Dendritic cell treated with granulocyte-macrophage colony-stimulating factor and Interleukin-4, amounts not matched to agents 40 ng/mL and 50 ng/mL, for 4 days (primary cell): Measurements from ENCODE around the gene LRRFIP1.

ENCODE experiments used
- H3K27ac Mint-ChIP-seq: one replicate; pipeline ENCODE4 v1.8.0; 2022; ENCODE audit warnings: mild to moderate bottlenecking, mixed read lengths
- H3K27me3 Mint-ChIP-seq: one replicate; pipeline ENCODE4 v1.8.0; 2022; ENCODE audit warnings: mild to moderate bottlenecking, mixed read lengths
- H3K36me3 Mint-ChIP-seq: one replicate; pipeline ENCODE4 v1.8.0; 2022; ENCODE audit warnings: low read depth, mixed read lengths
- H3K4me1 Mint-ChIP-seq: one replicate; pipeline ENCODE4 v1.8.0; 2022; ENCODE audit warnings: low read depth, mixed read lengths
- H3K4me3 Mint-ChIP-seq: one replicate; pipeline ENCODE4 v1.8.0; 2022; ENCODE audit warnings: mild to moderate bottlenecking, moderate library complexity, mixed read lengths
- H3K9me3 Mint-ChIP-seq: one replicate; pipeline ENCODE4 v1.8.0; 2022; ENCODE audit warnings: mixed read lengths
- intact Hi-C: fragments of 100-400 bp; cut with micrococcal nuclease; formaldehyde crosslinking; loops from one replicate; pipeline ENCODE4 v1.15.0; 2022

Gene LRRFIP1

DNA sequence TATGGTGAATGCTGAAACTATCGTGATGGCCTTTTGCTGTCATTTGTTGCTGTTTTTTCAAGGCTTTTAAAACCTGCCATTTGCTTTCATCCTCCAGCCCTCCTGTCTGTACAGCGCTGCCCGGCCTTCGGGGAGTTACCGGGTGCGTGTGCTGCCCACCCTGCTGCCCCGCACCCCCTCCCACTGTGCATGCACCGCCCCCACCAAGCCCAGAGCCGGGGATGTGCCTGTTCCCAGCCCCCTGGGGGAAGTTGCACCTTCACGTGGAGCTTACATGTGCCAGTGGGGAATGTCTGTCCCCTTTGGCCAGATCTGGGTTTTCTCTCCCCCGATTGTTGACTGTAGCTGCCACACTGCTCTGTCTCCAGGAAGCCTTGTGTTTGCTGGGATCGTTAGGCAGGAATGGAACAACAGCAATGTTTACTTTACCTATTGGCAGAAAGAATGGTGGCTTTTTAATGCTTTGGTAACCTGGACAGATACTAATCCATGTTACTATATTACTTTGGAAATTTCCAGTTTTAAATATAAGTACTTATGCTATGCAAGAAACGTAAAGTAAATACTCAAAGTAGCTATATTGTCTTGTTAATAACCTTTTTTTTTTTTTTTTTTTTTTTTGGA, 106.4 kb downstream of the LRRFIP1 start:
- Mint-ChIP-seq H3K27me3 (no peaks in the 10 kb centered on the region), H3K27ac (peak overlapping the region; percentile 55), H3K36me3 (peaks cover 97% of the 10 kb centered on the region), H3K4me3 (no peak overlapping the region), H3K9me3 (no peaks in the 10 kb centered on the region), H3K4me1 (peaks cover 80% of the 10 kb centered on the region)
- intact Hi-C loops, result no loop called here

DNA sequence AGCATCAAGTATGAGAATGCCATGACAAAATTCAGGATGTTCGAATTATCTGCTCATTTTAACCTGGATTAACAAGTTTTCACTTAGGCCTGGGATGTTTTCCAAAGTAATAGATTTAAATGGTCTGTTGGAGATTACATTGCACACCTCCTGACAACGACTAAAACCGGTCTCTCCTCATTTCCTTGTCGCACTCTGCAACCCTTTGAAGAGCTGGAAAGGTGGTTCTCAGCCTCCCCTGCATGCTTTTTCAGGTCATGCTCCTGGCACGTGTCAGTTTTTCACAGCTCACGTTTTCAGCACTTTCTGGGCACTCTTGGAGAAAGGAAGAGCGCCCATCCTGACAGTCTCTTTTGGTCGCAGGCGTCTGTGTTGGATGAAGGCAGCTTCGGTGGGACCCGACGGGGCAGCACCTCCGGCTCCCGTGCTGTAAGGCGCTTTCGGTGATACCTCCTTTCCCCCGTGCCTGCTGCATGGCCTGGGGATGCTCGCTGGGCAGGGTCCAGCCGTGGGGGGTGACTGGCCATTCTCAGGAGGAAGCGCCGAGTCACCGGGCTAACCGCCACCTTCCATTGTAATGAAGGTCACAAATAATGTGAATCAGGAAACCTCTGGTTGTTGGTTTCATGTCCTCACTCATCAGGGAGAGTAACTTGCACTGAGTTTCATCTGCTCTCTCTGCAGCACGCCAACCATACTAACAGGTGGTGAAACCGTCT, 107.7 kb downstream of the LRRFIP1 start:
- H3K4me1 Mint-ChIP-seq, result peaks cover 79% of the 10 kb centered on the region
- H3K4me3 Mint-ChIP-seq, result no peak overlapping the region
- H3K36me3 Mint-ChIP-seq, result peaks cover 97% of the 10 kb centered on the region
- intact Hi-C loops, result no loop called here
- H3K27me3 Mint-ChIP-seq, result no peaks in the 10 kb centered on the region
- no peaks in the 10 kb centered on the region for H3K9me3 Mint-ChIP-seq
- H3K27ac Mint-ChIP-seq, result peak overlapping the region; percentile 22

DNA sequence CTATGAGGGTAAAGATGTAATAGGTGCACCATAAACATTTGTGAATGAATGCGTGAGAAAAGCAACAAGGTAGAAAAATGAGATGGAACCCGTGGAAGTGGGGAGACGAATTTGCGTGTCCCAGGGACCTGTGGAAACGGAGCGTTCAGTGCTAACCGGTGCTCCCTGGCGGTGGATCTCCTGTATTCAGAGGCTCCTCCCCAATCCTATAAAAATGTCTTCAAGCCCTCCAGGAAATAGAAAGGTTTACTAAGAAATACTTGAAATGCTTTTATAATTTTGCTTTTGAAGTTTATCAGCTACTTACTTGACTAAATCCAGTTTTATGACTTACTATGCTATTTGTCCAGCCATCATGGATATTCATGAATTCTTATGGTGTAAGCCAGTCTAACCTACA, 108.4 kb downstream of the LRRFIP1 start:
- no peaks in the 10 kb centered on the region for H3K9me3 Mint-ChIP-seq
- peaks cover 97% of the 10 kb centered on the region for H3K36me3 Mint-ChIP-seq
- H3K27me3 Mint-ChIP-seq, result no peaks in the 10 kb centered on the region
- intact Hi-C loops, result no loop called here
- H3K4me1 Mint-ChIP-seq, result peaks cover 79% of the 10 kb centered on the region
- H3K4me3 Mint-ChIP-seq, result no peak overlapping the region
- no peak overlapping the region for H3K27ac Mint-ChIP-seq

DNA sequence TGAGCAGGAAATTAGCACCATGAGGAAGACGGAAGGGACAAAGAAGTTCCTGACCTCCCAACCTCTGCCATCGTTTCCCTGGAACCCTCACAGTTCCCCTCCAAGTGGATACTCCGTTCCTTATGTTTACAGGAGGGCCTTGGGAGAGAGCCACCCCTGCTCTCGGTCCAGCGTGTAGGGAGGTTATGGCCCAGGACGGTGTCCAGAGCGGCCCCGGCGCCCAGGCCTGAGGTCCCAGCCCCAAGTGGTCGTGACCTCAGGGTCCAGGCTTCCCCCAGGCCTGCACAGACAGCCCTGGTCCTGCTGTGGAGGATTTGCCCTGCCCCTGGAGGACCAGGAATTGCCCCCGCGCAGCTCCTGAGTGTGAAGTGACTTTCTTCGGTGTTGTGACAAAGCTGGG, 109.4 kb downstream of the LRRFIP1 start:
- peaks cover 98% of the 10 kb centered on the region for H3K36me3 Mint-ChIP-seq
- H3K27me3 Mint-ChIP-seq, result no peaks in the 10 kb centered on the region
- H3K4me3 Mint-ChIP-seq, result no peak overlapping the region
- H3K9me3 Mint-ChIP-seq, result no peaks in the 10 kb centered on the region
- H3K27ac Mint-ChIP-seq, result no peak overlapping the region
- H3K4me1 Mint-ChIP-seq, result peaks cover 79% of the 10 kb centered on the region
- intact Hi-C loops, result no loop called here

DNA sequence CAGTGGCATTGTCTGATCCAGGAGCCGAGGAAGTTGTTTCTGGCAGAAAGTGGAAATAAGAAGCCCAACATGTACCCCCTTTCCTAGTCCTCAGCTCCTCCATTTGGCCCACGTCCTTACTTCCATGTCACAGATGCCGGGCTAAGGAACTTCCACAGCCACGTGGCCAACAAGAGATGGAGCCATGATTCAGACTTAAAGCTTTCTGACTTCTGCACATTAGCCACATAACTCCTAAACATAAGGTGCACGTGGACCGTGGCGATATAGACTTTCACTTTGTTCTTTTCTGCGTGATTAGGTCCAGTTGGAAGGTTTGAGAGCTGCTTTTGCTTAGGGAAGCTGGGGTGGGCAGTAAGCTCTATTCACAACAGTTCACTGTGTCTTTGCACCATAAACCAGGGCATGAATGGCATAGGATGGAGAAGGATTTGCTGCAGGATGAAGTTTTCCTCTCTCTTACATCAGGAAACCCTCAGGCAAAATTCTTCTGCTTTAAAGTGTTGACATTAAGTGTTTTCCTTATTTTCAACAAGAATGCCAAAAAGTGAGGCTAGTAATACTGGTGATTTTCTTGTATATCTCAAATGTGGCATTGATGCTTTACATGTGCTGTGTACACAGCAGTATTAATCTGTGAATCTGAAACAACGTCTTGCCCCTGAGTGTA, 109.9 kb downstream of the LRRFIP1 start:
- no peak overlapping the region for H3K27ac Mint-ChIP-seq
- no peaks in the 10 kb centered on the region for H3K9me3 Mint-ChIP-seq
- H3K36me3 Mint-ChIP-seq, result peaks cover 98% of the 10 kb centered on the region
- H3K4me3 Mint-ChIP-seq, result no peak overlapping the region
- intact Hi-C loops, result no loop called here
- peaks cover 79% of the 10 kb centered on the region for H3K4me1 Mint-ChIP-seq
- H3K27me3 Mint-ChIP-seq, result no peaks in the 10 kb centered on the region

DNA sequence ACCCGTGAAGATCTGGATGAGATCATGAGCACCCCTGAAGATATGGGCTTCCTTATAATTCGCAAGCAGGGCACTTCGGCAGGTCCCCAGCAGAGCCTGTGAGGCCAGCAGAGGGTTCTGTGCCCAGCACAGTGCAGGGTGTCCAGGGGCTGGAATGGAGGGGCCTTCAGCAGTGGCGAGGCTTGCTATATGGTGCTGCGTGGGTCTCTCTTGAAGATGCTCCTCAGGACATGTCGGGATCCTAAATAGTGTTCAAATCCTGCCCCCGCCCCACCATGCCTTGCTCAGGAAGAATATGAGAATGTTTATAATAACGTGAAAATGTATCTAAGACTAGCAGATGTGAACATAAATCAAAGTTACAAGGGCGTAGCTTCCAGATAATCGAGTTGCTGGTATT, 110.9 kb downstream of the LRRFIP1 start:
- Mint-ChIP-seq H3K4me3 (no peak overlapping the region), H3K9me3 (no peaks in the 10 kb centered on the region), H3K27me3 (no peaks in the 10 kb centered on the region), H3K27ac (no peak overlapping the region), H3K36me3 (peaks cover 98% of the 10 kb centered on the region), H3K4me1 (peaks cover 79% of the 10 kb centered on the region)
- intact Hi-C loops, result no loop called here

DNA sequence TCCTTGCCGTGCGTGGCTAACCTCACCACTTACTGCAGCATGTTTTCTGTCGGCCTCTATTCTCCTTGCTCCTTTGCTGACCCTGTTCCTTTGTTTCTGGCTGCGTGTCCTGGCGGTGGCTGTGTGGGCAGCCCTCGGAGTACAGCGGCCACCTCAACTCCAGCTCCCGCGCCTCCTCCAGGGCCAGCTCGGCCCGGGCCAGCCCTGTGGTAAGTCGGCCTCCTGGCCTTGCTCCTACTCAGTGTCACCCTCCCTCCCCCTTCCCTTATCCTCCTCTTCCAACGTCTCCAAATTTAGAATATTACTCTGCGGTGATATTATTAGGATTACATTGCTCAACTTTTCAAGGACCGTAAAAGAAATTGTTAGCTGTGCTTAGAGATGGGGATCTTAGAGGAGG, 111.7 kb downstream of the LRRFIP1 start:
- Mint-ChIP-seq H3K27me3 (no peaks in the 10 kb centered on the region), H3K27ac (no peak overlapping the region), H3K4me1 (peaks cover 81% of the 10 kb centered on the region), H3K4me3 (no peak overlapping the region), H3K36me3 (peaks cover 98% of the 10 kb centered on the region), H3K9me3 (no peaks in the 10 kb centered on the region)
- intact Hi-C loops, result no loop called here

DNA sequence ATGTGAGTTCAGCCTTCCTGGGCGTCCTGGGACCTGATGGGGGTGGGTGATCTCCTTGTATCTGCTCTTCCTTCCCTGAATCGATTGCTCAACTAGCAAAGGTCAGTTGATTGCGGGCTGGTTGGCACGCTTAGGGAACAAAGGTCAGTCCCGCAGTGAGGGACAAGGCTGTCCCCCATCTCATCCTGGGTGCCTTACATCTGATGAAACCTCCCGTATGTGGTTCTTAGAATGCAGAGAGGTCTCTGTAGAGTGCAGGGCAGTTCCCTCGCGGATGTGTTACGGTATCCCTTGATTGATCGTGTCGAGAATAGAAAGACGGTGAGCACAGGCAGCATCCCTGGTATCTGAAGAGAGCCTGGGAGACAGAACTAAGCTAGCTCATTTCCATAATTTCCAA, 114.8 kb downstream of the LRRFIP1 start:
- Mint-ChIP-seq H3K27ac (peak overlapping the region; percentile 61), H3K4me1 (peaks cover 74% of the 10 kb centered on the region), H3K9me3 (no peaks in the 10 kb centered on the region), H3K27me3 (no peaks in the 10 kb centered on the region), H3K36me3 (peaks cover 88% of the 10 kb centered on the region), H3K4me3 (no peak overlapping the region)
- intact Hi-C loops, result loop anchor here (10.0 kb wide), 1 partner anchor 227 kb away; no protein-coding TSS in a partner anchor

DNA sequence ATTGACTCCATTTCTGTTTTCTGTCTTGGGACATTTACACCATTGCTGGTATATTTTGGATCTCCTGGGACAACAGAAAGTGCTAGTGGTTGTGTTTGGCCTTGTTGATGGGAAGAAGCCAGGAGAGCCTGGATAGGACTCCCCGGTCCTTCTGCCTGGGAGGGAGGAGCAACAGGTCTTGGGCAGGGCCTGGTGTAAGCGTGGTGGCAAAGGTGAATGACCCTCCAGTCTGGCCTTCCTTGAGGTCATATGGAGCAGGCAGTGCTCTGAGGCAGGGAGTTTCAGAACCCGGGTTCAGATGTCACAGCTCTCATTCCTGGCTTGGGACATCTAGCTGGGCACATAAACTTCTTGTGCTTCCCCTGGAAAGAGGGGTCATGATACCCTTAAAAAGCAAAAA, 115.2 kb downstream of the LRRFIP1 start:
- Mint-ChIP-seq H3K27me3 (no peaks in the 10 kb centered on the region), H3K9me3 (peaks cover under 1% of the 10 kb centered on the region), H3K4me1 (peaks cover 73% of the 10 kb centered on the region), H3K4me3 (no peak overlapping the region), H3K27ac (peak overlapping the region; percentile 61), H3K36me3 (peaks cover 88% of the 10 kb centered on the region)
- intact Hi-C loops, result loop anchor here (10.0 kb wide), 1 partner anchor 228 kb away; no protein-coding TSS in a partner anchor

DNA sequence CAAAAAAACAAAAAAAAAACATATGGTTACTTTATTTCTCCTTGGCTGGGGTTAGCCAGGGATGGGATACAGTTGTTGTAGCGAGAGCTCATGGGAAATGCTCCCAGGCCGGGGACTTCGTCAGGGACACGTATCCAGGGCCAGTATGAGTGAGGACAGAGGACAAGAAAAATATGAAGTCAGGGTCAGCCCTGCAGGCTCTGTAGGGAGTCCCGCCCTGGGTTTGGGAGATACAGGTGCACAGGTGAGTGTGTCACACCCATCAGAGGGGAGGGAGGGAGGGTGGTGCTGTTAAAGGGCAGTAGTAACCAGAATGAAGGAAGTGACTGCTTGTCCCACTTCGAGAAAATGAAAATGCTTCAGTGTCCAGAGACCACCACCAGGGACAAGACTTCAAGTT, 115.6 kb downstream of the LRRFIP1 start:
- no peaks in the 10 kb centered on the region for H3K27me3 Mint-ChIP-seq
- H3K9me3 Mint-ChIP-seq, result peaks cover 4% of the 10 kb centered on the region
- H3K27ac Mint-ChIP-seq, result peak overlapping the region; percentile 61
- intact Hi-C loops, result loop anchor here (10.0 kb wide), 1 partner anchor 228 kb away; no protein-coding TSS in a partner anchor
- H3K4me3 Mint-ChIP-seq, result no peak overlapping the region
- peaks cover 69% of the 10 kb centered on the region for H3K4me1 Mint-ChIP-seq
- H3K36me3 Mint-ChIP-seq, result peaks cover 88% of the 10 kb centered on the region

DNA sequence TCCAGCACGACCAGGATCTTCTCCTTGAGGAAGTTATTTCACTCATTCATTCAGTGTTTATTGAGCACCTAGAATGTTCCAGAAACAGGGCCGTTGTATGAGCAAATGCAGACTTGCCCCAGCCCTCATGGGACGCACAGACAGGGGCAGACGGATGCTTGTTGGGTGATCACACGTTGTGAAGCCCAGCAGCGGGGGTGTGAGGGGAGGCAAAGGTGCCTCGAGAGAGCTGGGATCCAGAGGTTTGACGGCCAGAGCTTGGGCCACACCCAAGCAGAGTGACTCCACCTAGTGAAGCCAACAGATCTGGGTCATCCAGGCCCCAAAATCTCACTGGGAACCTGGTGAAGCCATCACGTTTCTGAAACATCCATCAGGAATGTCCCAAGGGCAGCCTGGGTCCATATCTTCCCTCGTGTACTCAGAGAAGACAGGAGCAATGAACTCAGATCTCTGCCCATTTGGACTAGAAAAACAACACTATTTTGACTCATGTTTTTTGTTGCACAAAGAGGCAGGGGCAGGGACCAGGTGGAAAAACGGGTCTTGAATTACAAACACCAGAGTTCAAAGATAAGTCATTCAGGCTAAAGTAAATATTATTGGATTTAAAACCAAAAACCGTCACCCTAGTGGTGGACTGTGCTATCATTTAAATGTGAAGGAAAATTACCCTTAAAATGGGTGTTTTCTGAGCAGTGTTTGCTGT, 116.3 kb downstream of the LRRFIP1 start:
- peaks cover 88% of the 10 kb centered on the region for H3K36me3 Mint-ChIP-seq
- H3K4me3 Mint-ChIP-seq, result no peak overlapping the region
- H3K27ac Mint-ChIP-seq, result peak overlapping the region; percentile 39
- no peaks in the 10 kb centered on the region for H3K27me3 Mint-ChIP-seq
- intact Hi-C loops, result loop anchor here (10.0 kb wide), 1 partner anchor 229 kb away; no protein-coding TSS in a partner anchor
- H3K4me1 Mint-ChIP-seq, result peaks cover 65% of the 10 kb centered on the region
- peaks cover 11% of the 10 kb centered on the region for H3K9me3 Mint-ChIP-seq

DNA sequence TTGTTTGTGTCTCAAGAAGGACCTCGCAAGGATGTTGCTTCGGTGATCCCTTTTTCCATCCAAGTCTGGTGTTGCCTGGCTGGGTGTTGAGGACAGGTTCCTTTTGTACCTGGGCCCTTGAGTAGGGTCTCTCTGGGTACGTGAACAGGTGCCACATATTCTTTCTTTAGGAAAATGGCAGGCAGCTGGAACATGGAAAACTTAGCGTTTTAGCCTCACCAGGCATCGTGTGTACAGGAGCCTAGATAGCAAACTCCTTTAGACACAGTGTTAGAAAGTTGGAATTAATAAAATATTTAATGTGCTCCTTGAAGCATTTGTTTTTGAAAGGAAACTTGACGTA, 116.9 kb downstream of the LRRFIP1 start:
- Mint-ChIP-seq H3K27me3 (no peaks in the 10 kb centered on the region), H3K4me3 (no peak overlapping the region), H3K36me3 (peaks cover 88% of the 10 kb centered on the region), H3K9me3 (peaks cover 14% of the 10 kb centered on the region), H3K4me1 (peaks cover 60% of the 10 kb centered on the region), H3K27ac (peak overlapping the region; percentile 39)
- intact Hi-C loops, result loop anchor here (10.0 kb wide), 1 partner anchor 229 kb away; no protein-coding TSS in a partner anchor

DNA sequence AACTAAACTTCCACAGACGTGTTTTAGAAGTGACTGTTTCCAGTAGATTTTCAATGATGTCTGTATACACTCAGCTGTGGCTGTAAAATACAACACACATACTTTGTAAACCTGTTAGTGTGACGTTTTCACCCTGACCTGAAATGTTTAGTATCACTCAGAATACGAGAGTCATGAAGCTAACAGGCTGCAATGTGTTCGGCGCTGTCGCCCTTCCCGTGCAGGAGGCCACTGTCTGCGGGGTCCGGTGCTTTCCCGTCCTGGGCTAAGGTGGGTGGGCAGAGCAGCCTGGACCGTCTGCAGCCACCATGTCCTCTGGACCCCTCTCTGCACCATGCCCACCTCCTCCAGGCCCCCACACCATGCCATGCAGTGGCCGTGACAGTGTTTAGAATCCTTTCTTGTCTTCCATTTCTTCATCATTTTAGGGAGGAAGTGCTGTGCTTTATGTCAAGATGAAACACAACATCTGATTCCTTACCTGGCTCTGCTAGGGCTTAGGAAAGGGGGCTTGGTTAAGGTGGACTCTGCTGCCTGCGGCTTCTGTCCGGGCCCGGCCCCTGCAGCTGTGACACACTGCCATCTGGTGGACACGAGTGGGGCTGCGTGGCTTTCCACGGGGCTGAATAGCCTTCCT, 117.3 kb downstream of the LRRFIP1 start:
- Mint-ChIP-seq H3K27me3 (no peaks in the 10 kb centered on the region), H3K36me3 (peaks cover 88% of the 10 kb centered on the region), H3K4me1 (peaks cover 57% of the 10 kb centered on the region), H3K27ac (peak overlapping the region; percentile 45), H3K4me3 (no peak overlapping the region), H3K9me3 (peaks cover 14% of the 10 kb centered on the region)
- intact Hi-C loops, result loop anchor here (1.0 to 10.0 kb wide), 2 partner anchors 71 to 230 kb away; no protein-coding TSS in a partner anchor
